ENCODE results near the gene DUSP22. TPM values are rescaled to one million over a fixed set of nuclear protein-coding genes. Genes with fewer than 3 reads are reported as not detected.

The DUSP22 gene
- polyA plus RNA-seq, 3 donors = 107 to 120 (median 117) TPM

DNA sequence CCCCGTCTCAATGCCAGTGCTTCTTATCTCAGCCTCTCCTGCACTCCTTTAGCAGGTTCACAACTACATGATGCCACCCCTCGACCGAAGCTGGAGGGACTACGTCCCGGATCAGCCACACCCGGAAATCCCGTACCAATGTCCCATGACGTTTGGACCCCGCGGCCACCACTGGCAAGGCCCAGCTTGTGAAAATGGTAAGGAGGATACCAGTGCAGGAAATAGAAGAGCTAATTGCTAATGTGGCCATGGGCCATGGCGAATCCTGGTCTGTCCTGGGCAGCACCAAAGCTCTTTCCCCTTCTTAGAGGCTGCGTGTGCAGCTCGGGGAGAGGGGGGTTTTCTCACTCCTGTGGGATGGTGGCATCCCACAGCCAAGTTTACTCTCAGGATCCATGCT is 104.8 kb downstream of the DUSP22 start:
- Mint-ChIP-seq H3K4me3 (peak overlapping the region in 1 of 2 donors; percentile 64), H3K36me3 (peaks cover 54 to 62% of the 10 kb centered on the region in 2 donors), H3K9me3 (peaks cover 0 to 26% (median 12%) of the 10 kb centered on the region in 7 donors), H3K27me3 (ENCODE audit: low read depth in 3 of 3) (peaks cover 53 to 71% (median 63%) of the 10 kb centered on the region in 3 donors), H3K27ac (no peak overlapping the region), H3K4me1 (peaks cover 21% of the 10 kb centered on the region)
- Histone ChIP-seq H3K27ac (ENCODE audit: low read depth in 1 of 2, low read length in 2 of 2) (no peak overlapping the region), H3K4me3 (replicated peaks in 1 of 3; ENCODE audit: low read depth in 2 of 3, low read length in 3 of 3) (no peak overlapping the region), H3K79me2 (ENCODE audit: insufficient read depth, low read length) (no peaks in the 10 kb centered on the region), H3K36me3 (replicated peaks in 1 of 2; ENCODE audit: control insufficient read depth in 1 of 2, insufficient read depth in 2 of 2, low read length in 2 of 2) (peaks cover 41 to 68% of the 10 kb centered on the region in 2 donors), H4K20me1 (ENCODE audit: insufficient read depth, low read length) (peaks cover 73% of the 10 kb centered on the region), H3K4me1 (ENCODE audit: control insufficient read depth in 1 of 2, insufficient read depth in 2 of 2, low read length in 2 of 2) (peaks cover 20 to 22% of the 10 kb centered on the region in 2 donors), H3K27me3 (ENCODE audit: control insufficient read depth in 2 of 2, insufficient read depth in 2 of 2, low read length in 2 of 2) (peaks cover 27 to 67% of the 10 kb centered on the region in 2 donors), H3K4me2 (replicated peaks; ENCODE audit: extremely low read depth, low read length, poor library complexity, severe bottlenecking) (no peak overlapping the region), H2AFZ (ENCODE audit: insufficient read depth, low read depth, low read length, poor library complexity, severe bottlenecking) (no peak overlapping the region), H3K9ac (ENCODE audit: insufficient read depth, low read length, poor library complexity, severe bottlenecking) (no peak overlapping the region), H3K9me3 (replicated peaks in 1 of 2; ENCODE audit: control insufficient read depth in 1 of 2, insufficient read depth in 1 of 2, low read length in 2 of 2) (peaks cover 0 to 11% of the 10 kb centered on the region in 2 donors)
- WGBS (ENCODE audit: insufficient coverage) = 100% methylated on average over 4 of the region's 13 CpGs
- TF ChIP-seq CTCF (IDR thresholded peaks at IDR 0.05) = no peak
- intact Hi-C loops (cut with micrococcal nuclease) = no loop called here
- DNase-seq = no peak

- TF ChIP-seq CTCF (IDR thresholded peaks at IDR 0.05) = no peak
- Mint-ChIP-seq H3K4me3 (peak overlapping the region in 1 of 2 donors; percentile 64), H3K9me3 (peaks cover 0 to 26% (median 12%) of the 10 kb centered on the region in 7 donors), H3K27ac (no peak overlapping the region), H3K36me3 (peaks cover 58 to 62% of the 10 kb centered on the region in 2 donors), H3K4me1 (peaks cover 18% of the 10 kb centered on the region), H3K27me3 (ENCODE audit: low read depth in 3 of 3) (peaks cover 50 to 67% (median 59%) of the 10 kb centered on the region in 3 donors)
- peaks cover 23 to 62% of the 10 kb centered on the region in 2 donors for H3K27me3 ChIP-seq (ENCODE audit: control insufficient read depth in 2 of 2, insufficient read depth in 2 of 2, low read length in 2 of 2)
- peaks cover 41 to 74% of the 10 kb centered on the region in 2 donors for H3K36me3 ChIP-seq (replicated peaks in 1 of 2; ENCODE audit: control insufficient read depth in 1 of 2, insufficient read depth in 2 of 2, low read length in 2 of 2)
- no peak overlapping the region for H2AFZ ChIP-seq (ENCODE audit: insufficient read depth, low read depth, low read length, poor library complexity, severe bottlenecking)
- peaks cover 73% of the 10 kb centered on the region for H4K20me1 ChIP-seq (ENCODE audit: insufficient read depth, low read length)
- H3K9ac ChIP-seq (ENCODE audit: insufficient read depth, low read length, poor library complexity, severe bottlenecking) = no peak overlapping the region
- WGBS (ENCODE audit: insufficient coverage) = 92% methylated on average over 2 of the region's 5 CpGs
- peaks cover 0 to 11% of the 10 kb centered on the region in 2 donors for H3K9me3 ChIP-seq (replicated peaks in 1 of 2; ENCODE audit: control insufficient read depth in 1 of 2, insufficient read depth in 1 of 2, low read length in 2 of 2)
- no peak for DNase-seq
- H3K4me1 ChIP-seq (ENCODE audit: control insufficient read depth in 1 of 2, insufficient read depth in 2 of 2, low read length in 2 of 2) = peaks cover 14 to 16% of the 10 kb centered on the region in 2 donors
- no peak overlapping the region for H3K4me2 ChIP-seq (replicated peaks; ENCODE audit: extremely low read depth, low read length, poor library complexity, severe bottlenecking)
- H3K79me2 ChIP-seq (ENCODE audit: insufficient read depth, low read length) = no peaks in the 10 kb centered on the region
- intact Hi-C loops (cut with micrococcal nuclease) = no loop called here
- H3K4me3 ChIP-seq (replicated peaks in 1 of 3; ENCODE audit: low read depth in 2 of 3, low read length in 3 of 3) = no peak overlapping the region
- no peak overlapping the region for H3K27ac ChIP-seq (ENCODE audit: low read depth in 1 of 2, low read length in 2 of 2)
Measured at GRCh38 chr6:397604-398003, 105.3 kb downstream of the DUSP22 start.

All from CD14-positive monocyte (primary cell).